CD14-positive monocyte (primary cell): Measurements from ENCODE around the gene HS1BP3. TPM values are rescaled to one million over a fixed set of nuclear protein-coding genes. Genes with fewer than 3 reads are reported as not detected.
A peak's percentile ranks its signal among the peaks of the same experiment; 100 is the strongest.

Experiments used
- DNase-seq, 3 donors: peaks; one replicate each; pipeline ENCODE4 v3.0.0-alpha.2; 2011 to 2022
- H2AFZ ChIP-seq: 2 replicates; pipeline ENCODE4 v1.6.0; 2012; ENCODE audit warnings: mild to moderate bottlenecking, low read depth, low read length, inconsistent platforms; ENCODE audit not compliant: insufficient read depth, poor library complexity, severe bottlenecking
- H3K27ac ChIP-seq, 2 donors: 1 replicate in 1 of 2; 2 replicates in 1 of 2; pipeline ENCODE4 v1.5.1; 2012 to 2013; ENCODE audit warnings: low read length in 2 of 2, control low read depth in 1 of 2, inconsistent platforms in 1 of 2, low read depth in 1 of 2, mild to moderate bottlenecking in 1 of 2
- H3K27me3 ChIP-seq, 2 donors: one replicate each; pipeline versions ENCODE4 v1.6.0 to v1.6.1; 2011 to 2013; ENCODE audit warnings: low read length in 2 of 2; ENCODE audit not compliant: control insufficient read depth in 2 of 2, insufficient read depth in 2 of 2
- H3K36me3 ChIP-seq, 2 donors: replicated peaks in 1 of 2; 1 replicate in 1 of 2; 2 replicates in 1 of 2; pipeline versions ENCODE4 v1.5.1 to v1.6.1; 2012 to 2013; ENCODE audit warnings: low read length in 2 of 2, control low read depth in 1 of 2, inconsistent platforms in 1 of 2, mild to moderate bottlenecking in 1 of 2; ENCODE audit not compliant: insufficient read depth in 2 of 2, control insufficient read depth in 1 of 2
- H3K4me1 ChIP-seq, 2 donors: 1 replicate in 1 of 2; 2 replicates in 1 of 2; pipeline versions ENCODE4 v1.5.1 to v1.6.1; 2012 to 2013; ENCODE audit warnings: low read length in 2 of 2, control low read depth in 1 of 2, inconsistent platforms in 1 of 2, mild to moderate bottlenecking in 1 of 2, moderate library complexity in 1 of 2; ENCODE audit not compliant: insufficient read depth in 2 of 2, control insufficient read depth in 1 of 2
- H3K4me2 ChIP-seq: replicated peaks from 2 replicates; pipeline ENCODE3; 2012; ENCODE audit warnings: low read length, moderate library complexity, mild to moderate bottlenecking; ENCODE audit not compliant: poor library complexity, severe bottlenecking; ENCODE audit errors: extremely low read depth
- H3K4me3 ChIP-seq, 3 experiments: fragments of 200-600 bp in 1 of 3; sonication (generic) in 1 of 3; replicated peaks in 1 of 3; 1 replicate in 2 of 3; 2 replicates in 1 of 3; pipeline ENCODE4 v1.5.1; 2011 to 2013; ENCODE audit warnings: low read length in 3 of 3, mild to moderate bottlenecking in 3 of 3, control low read depth in 2 of 3, low read depth in 2 of 3, inconsistent platforms in 1 of 3, moderate library complexity in 1 of 3
- H3K79me2 ChIP-seq: 2 replicates; pipeline ENCODE4 v1.6.0; 2012; ENCODE audit warnings: mild to moderate bottlenecking, control low read depth, inconsistent platforms, low read length, moderate library complexity; ENCODE audit not compliant: insufficient read depth
- H3K9ac ChIP-seq: 2 replicates; pipeline ENCODE4 v1.6.0; 2017; ENCODE audit warnings: low read length, mild to moderate bottlenecking; ENCODE audit not compliant: insufficient read depth, poor library complexity, severe bottlenecking
- H3K9me3 ChIP-seq, 2 donors: replicated peaks in 1 of 2; 1 replicate in 1 of 2; 2 replicates in 1 of 2; pipeline versions ENCODE4 v1.5.1 to v1.6.1; 2012 to 2013; ENCODE audit warnings: low read length in 2 of 2, control low read depth in 1 of 2; ENCODE audit not compliant: control insufficient read depth in 1 of 2, insufficient read depth in 1 of 2
- H4K20me1 ChIP-seq: 2 replicates; pipeline ENCODE4 v1.6.0; 2012; ENCODE audit warnings: mild to moderate bottlenecking, low read length, control low read depth, moderate library complexity; ENCODE audit not compliant: insufficient read depth
- H3K27ac Mint-ChIP-seq, 7 donors: one replicate each; pipeline ENCODE4 v1.8.0; 2020; ENCODE audit warnings: mild to moderate bottlenecking in 7 of 7, mixed read lengths in 7 of 7, moderate library complexity in 6 of 7, inconsistent platforms in 2 of 7
- H3K27me3 Mint-ChIP-seq, 3 donors: one replicate each; pipeline ENCODE4 v1.8.0; 2021 to 2022; ENCODE audit warnings: low read depth in 3 of 3, mild to moderate bottlenecking in 3 of 3, mixed read lengths in 3 of 3, moderate library complexity in 3 of 3, inconsistent platforms in 1 of 3
- H3K36me3 Mint-ChIP-seq, 2 donors: one replicate each; pipeline ENCODE4 v1.8.0; 2020; ENCODE audit warnings: mixed read lengths in 2 of 2, inconsistent platforms in 1 of 2, mild to moderate bottlenecking in 1 of 2
- H3K4me1 Mint-ChIP-seq: one replicate; pipeline ENCODE4 v1.8.0; 2020; ENCODE audit warnings: mild to moderate bottlenecking, mixed read lengths
- H3K4me3 Mint-ChIP-seq, 2 donors: one replicate each; pipeline ENCODE4 v1.8.0; 2020; ENCODE audit warnings: mild to moderate bottlenecking in 2 of 2, mixed read lengths in 2 of 2, moderate library complexity in 1 of 2
- H3K9me3 Mint-ChIP-seq, 7 donors: one replicate each; pipeline ENCODE4 v1.8.0; 2020 to 2022; ENCODE audit warnings: mixed read lengths in 7 of 7, mild to moderate bottlenecking in 6 of 7, moderate library complexity in 6 of 7, inconsistent platforms in 2 of 7
- CTCF ChIP-seq: fragments of 200-600 bp; IDR thresholded peaks from one replicate; pipeline ENCODE4 v1.8.0; 2022; ENCODE audit warnings: antibody characterized with exemption, mild to moderate bottlenecking
- WGBS: methylation state at CpG from one replicate; pipeline ENCODE4 v1.1.5; 2013; ENCODE audit warnings: missing lambda C conversion rate; ENCODE audit not compliant: insufficient coverage; 5-methylcytosine and 5-hydroxymethylcytosine counted together
- intact Hi-C, 2 donors: fragments of 100-400 bp; cut with micrococcal nuclease; formaldehyde crosslinking; loops; one replicate each; pipeline versions ENCODE4 v1.15.0 to v1.15.1; 2023
- polyA plus RNA-seq, 3 donors: library from polyadenylated mRNA; depleted of rRNA in 1 of 3; unstranded in 2 of 3; stranded (reverse) in 1 of 3; fragments of 300-500 nt in 2 of 3; fragments of >200 nt in 1 of 3; fragmentation: Illumina TruSeq in 2 of 3; gene quantifications; 1 replicate in 2 of 3; 2 replicates in 1 of 3; pipeline ENCODE4 v1.2.3, GENCODE V29; 2012 to 2021

HS1BP3 gene
- polyA plus RNA-seq, 3 donors = 45.1 to 48.9 (median 45.4) TPM

- no peak overlapping the region for H2AFZ ChIP-seq
- H4K20me1 ChIP-seq = peaks cover 64% of the 10 kb centered on the region
- H3K4me1 ChIP-seq = no peaks in the 10 kb centered on the region
- Mint-ChIP-seq H3K27ac (peak overlapping the region in 2 of 7 donors; percentile 4 to 25), H3K36me3 (peaks cover 67 to 86% of the 10 kb centered on the region in 2 donors), H3K4me3 (no peak overlapping the region), H3K9me3 (peaks cover 0 to 2% (median 0%) of the 10 kb centered on the region in 7 donors), H3K4me1 (no peaks in the 10 kb centered on the region), H3K27me3 (peaks cover 0 to under 1% (median 0%) of the 10 kb centered on the region in 3 donors)
- no peaks in the 10 kb centered on the region for H3K9me3 ChIP-seq
- no peak overlapping the region for H3K4me3 ChIP-seq
- DNase-seq = no peak
- no peak overlapping the region for H3K9ac ChIP-seq
- H3K36me3 ChIP-seq = peaks cover 71 to 100% of the 10 kb centered on the region in 2 donors
- intact Hi-C loops = no loop called here
- no peak overlapping the region for H3K4me2 ChIP-seq
- no peaks in the 10 kb centered on the region for H3K79me2 ChIP-seq
- WGBS = 93% methylated on average over 6 of the region's 6 CpGs
- TF ChIP-seq CTCF = no peak
- no peaks in the 10 kb centered on the region for H3K27me3 ChIP-seq
- no peak overlapping the region for H3K27ac ChIP-seq
These were observed 19.1 kb downstream of the HS1BP3 start for GRCh38 chr2:20631617-20632307.

- peak overlapping the region in 1 of 7 donors; percentile 25 for H3K27ac Mint-ChIP-seq
- 94% methylated on average over 4 of the region's 4 CpGs for WGBS
- TF ChIP-seq CTCF = no peak
- no peaks in the 10 kb centered on the region for H3K79me2 ChIP-seq
- H3K9ac ChIP-seq = no peak overlapping the region
- H3K4me1 Mint-ChIP-seq = no peaks in the 10 kb centered on the region
- no peak for DNase-seq
- no peak overlapping the region for H3K4me2 ChIP-seq
- H2AFZ ChIP-seq = no peak overlapping the region
- H3K9me3 Mint-ChIP-seq = peaks cover 0 to 2% (median 0%) of the 10 kb centered on the region in 7 donors
- no peaks in the 10 kb centered on the region for H3K27me3 ChIP-seq
- peaks cover 60% of the 10 kb centered on the region for H4K20me1 ChIP-seq
- H3K27me3 Mint-ChIP-seq = peaks cover 0 to 1% (median 0%) of the 10 kb centered on the region in 3 donors
- no peaks in the 10 kb centered on the region for H3K4me1 ChIP-seq
- no peaks in the 10 kb centered on the region for H3K9me3 ChIP-seq
- H3K27ac ChIP-seq = no peak overlapping the region
- H3K4me3 Mint-ChIP-seq = no peak overlapping the region
- no peak overlapping the region for H3K4me3 ChIP-seq
- peaks cover 71 to 100% of the 10 kb centered on the region in 2 donors for H3K36me3 ChIP-seq
- intact Hi-C loops = no loop called here
- peaks cover 67 to 86% of the 10 kb centered on the region in 2 donors for H3K36me3 Mint-ChIP-seq
These were observed 19.9 kb downstream of the HS1BP3 start for GRCh38 chr2:20630967-20631366.
